ENCODE results near the gene EI24. TPM values are rescaled to one million over a fixed set of nuclear protein-coding genes. Genes with fewer than 3 reads are reported as not detected.

Gene EI24
- total and polyA plus RNA-seq, 2 donors (not counting 3 experiments of a cell fraction or from before 2014, with no cell fraction given) = 115 to 192 TPM

- Histone ChIP-seq H2AFZ (ENCODE audit: low read depth, low read length) (no peak overlapping the region), H3K27ac (ENCODE audit: insufficient read depth, low read depth, low read length) (no peak overlapping the region), H3K79me2 (ENCODE audit: control insufficient read depth, insufficient read depth, low read length) (no peaks in the 10 kb centered on the region), H3K36me3 (ENCODE audit: control insufficient read depth in 2 of 2, extremely low read depth in 1 of 2, insufficient read depth in 2 of 2, low read length in 2 of 2) (no peaks in the 10 kb centered on the region), H4K20me1 (replicated peaks; ENCODE audit: control insufficient read depth, extremely low read depth, insufficient read depth, low read length) (no peaks in the 10 kb centered on the region), H3K27me3 (ENCODE audit: control insufficient read depth in 2 of 2, insufficient read depth in 2 of 2, low read length in 2 of 2) (no peaks in the 10 kb centered on the region), H3K4me2 (ENCODE audit: insufficient read depth, low read length) (no peak overlapping the region), H3K9ac (replicated peaks; ENCODE audit: extremely low read depth, insufficient read depth, low read length) (no peak overlapping the region), H3K4me1 (ENCODE audit: control insufficient read depth, extremely low read depth, insufficient read depth, low read length) (no peaks in the 10 kb centered on the region), H3K4me3 (replicated peaks in 1 of 3; ENCODE audit: insufficient read depth in 1 of 3, low read depth in 1 of 3, low read length in 3 of 3) (no peak overlapping the region), H3K9me1 (replicated peaks; ENCODE audit: control insufficient read depth, extremely low read depth, insufficient read depth, low read length) (no peaks in the 10 kb centered on the region), H3K9me3 (replicated peaks; ENCODE audit: control insufficient read depth, insufficient read depth, low read length) (peaks cover 4% of the 10 kb centered on the region)
- POLR2A ChIA-PET = no interaction called here
- CTCF ChIA-PET = no interaction called here
- dilution Hi-C loops (cut with MboI; ENCODE audit: extremely low pct_ligation_motif_present, low sequenced_read_pairs) (no loop called here), intact Hi-C loops (cut with micrococcal nuclease) (no loop called here)
- no TSS peak for BruUV-seq (replicated peaks)
- DNase-seq (ENCODE audit: low read depth, low spot score) = no peak
- no peak for FAIRE-seq
- no peak for TF ChIP-seq FOS (IDR thresholded peaks at IDR 0.05; ENCODE audit: borderline replicate concordance, insufficient read depth, low read length)
- TF ChIP-seq POLR2A (IDR thresholded peaks at IDR 0.05; ENCODE audit: low read depth, low read length) = no peak
- no peak for TF ChIP-seq GATA2 (IDR thresholded peaks at IDR 0.05; ENCODE audit: insufficient read depth, insufficient read length, low read depth, low read length)
- TF ChIP-seq MAX (IDR thresholded peaks at IDR 0.05; ENCODE audit: insufficient read depth, insufficient read length) = no peak
- no peak for TF ChIP-seq JUN (IDR thresholded peaks at IDR 0.05; ENCODE audit: borderline replicate concordance, insufficient read depth, insufficient read length, low read depth)
- TF ChIP-seq MYC (IDR thresholded peaks at IDR 0.05; ENCODE audit: low read depth, low read length) = no peak
- TF ChIP-seq EZH2 (IDR thresholded peaks at IDR 0.05; ENCODE audit: borderline replicate concordance, low read depth, low read length, severe bottlenecking) = no peak
- no peak for TF ChIP-seq POLR2AphosphoS5 (IDR thresholded peaks at IDR 0.05; ENCODE audit: insufficient read depth, low read depth, low read length)
- no peak for TF ChIP-seq CTCF (IDR thresholded peaks at IDR 0.05; ENCODE audit: extremely low read depth in 1 of 2, insufficient read depth in 1 of 2, low read depth in 1 of 2, low read length in 2 of 2)
Measured at GRCh38 chr11:125553357-125553756, 15.9 kb upstream of the EI24 start.
